ENCODE results near the gene MAGED1. TPM values are rescaled to one million over a fixed set of nuclear protein-coding genes. Genes with fewer than 3 reads are reported as not detected.

Gene MAGED1
- total RNA-seq, 2 donors from 2014 or later = 68.2 to 96.8 TPM

DNA sequence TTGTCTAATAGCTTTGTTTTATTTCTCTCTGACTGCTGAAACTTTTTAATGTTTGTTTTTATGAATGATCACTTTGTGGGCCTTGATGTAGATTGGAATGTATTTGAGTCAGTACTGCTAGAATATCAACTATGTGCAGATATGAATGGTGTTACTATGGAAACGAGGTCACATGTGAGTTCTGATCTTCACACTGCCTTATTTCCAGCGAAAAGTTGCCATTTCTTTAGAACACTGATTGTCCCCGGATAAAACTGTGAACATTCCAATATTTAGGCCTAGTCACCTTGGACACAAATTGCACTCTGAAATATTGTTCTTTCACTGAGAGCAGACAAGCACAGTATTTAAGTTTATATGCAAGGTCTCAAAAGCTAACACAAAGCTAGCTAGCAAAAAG lies 27.2 kb upstream of the MAGED1 start:
- intact Hi-C loops (cut with DNase I) = no loop called here

DNA sequence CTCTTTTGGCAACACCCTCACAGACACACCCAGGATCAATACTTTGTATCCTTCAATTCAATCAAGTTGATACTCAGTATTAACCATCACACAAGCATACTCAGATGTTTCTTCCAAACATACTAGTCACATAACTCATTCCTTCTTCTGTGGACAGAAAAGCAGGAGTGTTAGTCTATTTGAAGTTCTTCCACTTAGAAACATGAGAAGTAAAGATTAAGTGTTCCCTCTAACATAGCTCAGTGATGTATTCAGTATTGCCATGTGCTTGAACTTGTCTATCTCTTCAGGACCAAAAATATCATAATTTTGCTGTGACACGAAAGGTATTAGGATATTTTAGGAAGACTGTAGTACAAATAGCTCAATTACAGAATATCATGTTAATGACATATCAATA lies 25.8 kb upstream of the MAGED1 start:
- no peak overlapping the region for H3K27ac ChIP-seq
- H3K36me3 ChIP-seq = no peaks in the 10 kb centered on the region
- H3K4me1 ChIP-seq = no peaks in the 10 kb centered on the region
- H3K9me3 ChIP-seq = no peaks in the 10 kb centered on the region
- no peaks in the 10 kb centered on the region for H3K27me3 ChIP-seq
- intact Hi-C loops (cut with DNase I) = no loop called here
- DNase-seq = no peak
- no peak overlapping the region for H3K4me3 ChIP-seq
- TF ChIP-seq, protein P1, sequence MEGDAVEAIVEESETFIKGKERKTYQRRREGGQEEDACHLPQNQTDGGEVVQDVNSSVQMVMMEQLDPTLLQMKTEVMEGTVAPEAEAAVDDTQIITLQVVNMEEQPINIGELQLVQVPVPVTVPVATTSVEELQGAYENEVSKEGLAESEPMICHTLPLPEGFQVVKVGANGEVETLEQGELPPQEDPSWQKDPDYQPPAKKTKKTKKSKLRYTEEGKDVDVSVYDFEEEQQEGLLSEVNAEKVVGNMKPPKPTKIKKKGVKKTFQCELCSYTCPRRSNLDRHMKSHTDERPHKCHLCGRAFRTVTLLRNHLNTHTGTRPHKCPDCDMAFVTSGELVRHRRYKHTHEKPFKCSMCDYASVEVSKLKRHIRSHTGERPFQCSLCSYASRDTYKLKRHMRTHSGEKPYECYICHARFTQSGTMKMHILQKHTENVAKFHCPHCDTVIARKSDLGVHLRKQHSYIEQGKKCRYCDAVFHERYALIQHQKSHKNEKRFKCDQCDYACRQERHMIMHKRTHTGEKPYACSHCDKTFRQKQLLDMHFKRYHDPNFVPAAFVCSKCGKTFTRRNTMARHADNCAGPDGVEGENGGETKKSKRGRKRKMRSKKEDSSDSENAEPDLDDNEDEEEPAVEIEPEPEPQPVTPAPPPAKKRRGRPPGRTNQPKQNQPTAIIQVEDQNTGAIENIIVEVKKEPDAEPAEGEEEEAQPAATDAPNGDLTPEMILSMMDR (IDR thresholded peaks at IDR 0.05) = no peak
- H3K9ac ChIP-seq (ENCODE audit: low read depth in 2 of 2, low read length in 2 of 2) = no peak overlapping the region

More for the DNA sequence above, 27.2 kb upstream of the MAGED1 start:
- DNase-seq = no peak
- H3K9me3 ChIP-seq = no peaks in the 10 kb centered on the region
- H3K9ac ChIP-seq (ENCODE audit: low read depth in 2 of 2, low read length in 2 of 2) = no peak overlapping the region
- no peak overlapping the region for H3K4me3 ChIP-seq
- TF ChIP-seq, protein P1 (IDR thresholded peaks at IDR 0.05) = no peak
- no peaks in the 10 kb centered on the region for H3K36me3 ChIP-seq
- H3K4me1 ChIP-seq = no peaks in the 10 kb centered on the region
- no peaks in the 10 kb centered on the region for H3K27me3 ChIP-seq
- H3K27ac ChIP-seq = no peak overlapping the region

DNA sequence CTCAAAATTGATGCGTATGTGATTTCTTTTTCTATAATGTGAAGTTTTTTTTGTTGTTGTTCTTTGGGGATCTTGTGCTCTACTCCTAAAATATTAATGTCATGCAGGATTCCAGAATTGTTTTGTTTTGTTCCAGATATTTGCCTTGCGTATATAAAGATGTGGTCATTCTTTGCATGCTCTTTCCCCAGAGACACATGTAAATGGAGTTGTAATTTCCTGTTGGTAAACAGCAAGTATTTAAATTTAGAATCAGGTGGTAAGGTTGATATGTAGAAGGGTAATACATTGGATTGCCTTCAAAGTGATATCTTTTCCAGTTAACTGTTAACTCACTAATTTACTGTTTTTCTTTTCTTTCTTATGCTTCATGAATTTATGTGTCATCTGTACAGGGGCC lies 23.1 kb upstream of the MAGED1 start:
- intact Hi-C loops (cut with DNase I) = no loop called here
- Histone ChIP-seq H3K4me3 (no peak overlapping the region), H3K36me3 (no peaks in the 10 kb centered on the region), H3K9me3 (no peaks in the 10 kb centered on the region), H3K4me1 (no peaks in the 10 kb centered on the region), H3K9ac (ENCODE audit: low read depth in 2 of 2, low read length in 2 of 2) (no peak overlapping the region), H3K27ac (no peak overlapping the region), H3K27me3 (no peaks in the 10 kb centered on the region)
- DNase-seq = no peak
- TF ChIP-seq, protein P1 (IDR thresholded peaks at IDR 0.05) = no peak

DNA sequence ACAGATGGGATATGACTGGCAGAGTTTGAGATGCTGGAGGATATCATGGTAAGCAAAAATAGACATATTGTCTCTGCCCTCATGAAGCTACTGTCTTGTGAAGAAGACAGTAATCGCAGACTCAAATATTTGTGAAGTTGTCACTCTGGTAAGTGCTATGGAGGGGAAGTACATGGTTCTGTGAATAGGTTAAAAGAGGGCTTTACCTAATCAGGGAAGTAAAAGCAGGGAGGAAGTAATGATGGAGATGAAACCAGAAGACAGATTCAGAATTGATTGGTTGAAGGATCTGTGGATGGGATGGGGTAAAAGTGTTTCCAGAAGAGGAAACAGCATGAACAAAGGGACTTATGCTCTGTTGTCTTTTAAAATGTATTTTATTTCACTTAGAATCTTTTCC lies 19.3 kb upstream of the MAGED1 start:
- H3K27me3 ChIP-seq = no peaks in the 10 kb centered on the region
- H3K9me3 ChIP-seq = no peaks in the 10 kb centered on the region
- no peaks in the 10 kb centered on the region for H3K36me3 ChIP-seq
- H3K4me3 ChIP-seq = no peak overlapping the region
- no peak overlapping the region for H3K9ac ChIP-seq (ENCODE audit: low read depth in 2 of 2, low read length in 2 of 2)
- DNase-seq = no peak
- intact Hi-C loops (cut with DNase I) = no loop called here
- TF ChIP-seq, protein P1 (IDR thresholded peaks at IDR 0.05) = no peak
- H3K27ac ChIP-seq = no peak overlapping the region
- no peaks in the 10 kb centered on the region for H3K4me1 ChIP-seq

DNA sequence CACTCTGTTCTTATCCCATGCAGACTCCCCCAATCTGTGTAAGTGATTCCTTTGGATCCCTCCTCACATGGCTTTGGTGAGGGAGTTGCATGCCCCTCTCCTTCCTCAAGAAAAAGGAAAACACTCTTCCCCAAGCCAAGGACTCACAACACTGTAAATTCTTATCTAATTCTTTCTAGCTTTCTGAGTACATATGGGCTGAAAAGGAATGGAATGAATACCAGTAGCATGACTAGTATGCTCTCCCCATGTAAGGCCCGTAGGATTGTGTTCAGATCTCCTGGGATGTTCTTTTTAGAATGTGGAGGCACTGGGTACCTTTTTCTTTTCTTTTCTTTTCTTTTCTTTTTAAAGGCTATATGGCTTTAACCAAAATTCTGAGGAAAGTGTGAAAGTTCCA lies 17.0 kb upstream of the MAGED1 start:
- H3K9me3 ChIP-seq = no peaks in the 10 kb centered on the region
- H3K36me3 ChIP-seq = no peaks in the 10 kb centered on the region
- H3K9ac ChIP-seq (ENCODE audit: low read depth in 2 of 2, low read length in 2 of 2) = no peak overlapping the region
- H3K4me1 ChIP-seq = no peaks in the 10 kb centered on the region
- no peak overlapping the region for H3K4me3 ChIP-seq
- TF ChIP-seq, protein P1 (IDR thresholded peaks at IDR 0.05) = no peak
- intact Hi-C loops (cut with DNase I) = no loop called here
- H3K27me3 ChIP-seq = no peaks in the 10 kb centered on the region
- no peak for DNase-seq
- no peak overlapping the region for H3K27ac ChIP-seq

DNA sequence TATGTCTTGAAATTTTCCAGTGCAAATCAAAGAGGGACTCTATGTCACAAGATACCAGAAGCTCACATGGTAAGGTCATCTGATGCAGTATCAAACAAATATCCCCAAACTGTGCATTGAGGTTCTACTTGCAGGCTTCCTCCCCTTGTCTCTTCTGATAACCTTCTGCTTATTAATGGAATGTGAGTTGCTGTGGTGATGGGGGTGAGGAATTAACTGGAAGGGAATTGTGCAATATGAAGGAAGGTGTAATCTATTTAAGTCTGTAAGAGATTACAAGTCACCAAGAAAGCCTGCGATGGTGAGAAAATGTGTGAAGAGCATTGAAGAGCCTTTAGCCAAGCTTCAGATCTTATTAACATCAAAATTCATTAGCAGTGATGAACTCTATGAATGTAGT lies 15.4 kb upstream of the MAGED1 start:
- H3K27me3 ChIP-seq = no peaks in the 10 kb centered on the region
- H3K36me3 ChIP-seq = no peaks in the 10 kb centered on the region
- H3K9ac ChIP-seq (ENCODE audit: low read depth in 2 of 2, low read length in 2 of 2) = no peak overlapping the region
- DNase-seq = no peak
- no peaks in the 10 kb centered on the region for H3K4me1 ChIP-seq
- no peak overlapping the region for H3K27ac ChIP-seq
- intact Hi-C loops (cut with DNase I) = no loop called here
- TF ChIP-seq, protein P1 (IDR thresholded peaks at IDR 0.05) = no peak
- no peaks in the 10 kb centered on the region for H3K9me3 ChIP-seq
- no peak overlapping the region for H3K4me3 ChIP-seq

All from colonic mucosa (tissue), 4 donors.